ENCODE measurements around the gene ANKRD33.

The ANKRD33 gene

GRCh38 chr12:51922146-51922545, 34.2 kb downstream of the ANKRD33 start:
- DNase-seq = no peak

- no peak for DNase-seq
These were observed 35.0 kb downstream of the ANKRD33 start for GRCh38 chr12:51922762-51923505.

- DNase-seq = no peak
These were observed 35.8 kb downstream of the ANKRD33 start for GRCh38 chr12:51923506-51924365.

- DNase-seq = no peak
These were observed 36.8 kb downstream of the ANKRD33 start for GRCh38 chr12:51924551-51925319.

- DNase-seq = no peak
These were observed 37.6 kb downstream of the ANKRD33 start for GRCh38 chr12:51925346-51926063.

- no peak for DNase-seq
These were observed 38.2 kb downstream of the ANKRD33 start for GRCh38 chr12:51926064-51926632.

GRCh38 chr12:51926718-51927117, 38.8 kb downstream of the ANKRD33 start:
- DNase-seq = no peak

- no peak for DNase-seq
These were observed 44.5 kb downstream of the ANKRD33 start for GRCh38 chr12:51932218-51933076.

GRCh38 chr12:51934080-51934479, 46.2 kb downstream of the ANKRD33 start:
- no peak for DNase-seq

- no peak for DNase-seq
These were observed 50.0 kb downstream of the ANKRD33 start for GRCh38 chr12:51937926-51938325.

GRCh38 chr12:51938726-51939125, 50.8 kb downstream of the ANKRD33 start:
- DNase-seq = no peak

- DNase-seq = peak; percentile 59
These were observed 53.2 kb downstream of the ANKRD33 start for GRCh38 chr12:51941011-51941581.
